ENCODE measurements around the gene METTL1.

GRCh38 chr12:57775563-57776246 lies 3.8 kb upstream of the METTL1 start:
- no peak for TF ChIP-seq BHLHE40 (IDR thresholded peaks at IDR 0.05; ENCODE audit: borderline replicate concordance)
- no peak for TF ChIP-seq SP1 (IDR thresholded peaks at IDR 0.05)
- TF ChIP-seq CTBP1 (IDR thresholded peaks at IDR 0.05; ENCODE audit: borderline replicate concordance), result no peak
- TF ChIP-seq FOXA1 (IDR thresholded peaks at IDR 0.05), result no peak
- no peak for TF ChIP-seq ARNT (IDR thresholded peaks at IDR 0.05)
- no peak for TF ChIP-seq SUZ12 (IDR thresholded peaks at IDR 0.05)
- TF ChIP-seq, protein P1, sequence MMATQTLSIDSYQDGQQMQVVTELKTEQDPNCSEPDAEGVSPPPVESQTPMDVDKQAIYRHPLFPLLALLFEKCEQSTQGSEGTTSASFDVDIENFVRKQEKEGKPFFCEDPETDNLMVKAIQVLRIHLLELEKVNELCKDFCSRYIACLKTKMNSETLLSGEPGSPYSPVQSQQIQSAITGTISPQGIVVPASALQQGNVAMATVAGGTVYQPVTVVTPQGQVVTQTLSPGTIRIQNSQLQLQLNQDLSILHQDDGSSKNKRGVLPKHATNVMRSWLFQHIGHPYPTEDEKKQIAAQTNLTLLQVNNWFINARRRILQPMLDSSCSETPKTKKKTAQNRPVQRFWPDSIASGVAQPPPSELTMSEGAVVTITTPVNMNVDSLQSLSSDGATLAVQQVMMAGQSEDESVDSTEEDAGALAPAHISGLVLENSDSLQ (IDR thresholded peaks at IDR 0.05), result no peak
- no peak for TF ChIP-seq ELF4 (IDR thresholded peaks at IDR 0.05)
- no peak for TF ChIP-seq FOXM1 (IDR thresholded peaks at IDR 0.05; ENCODE audit: borderline replicate concordance)
- TF ChIP-seq NFRKB (IDR thresholded peaks at IDR 0.05), result no peak
- TF ChIP-seq TARDBP (IDR thresholded peaks at IDR 0.05), result no peak
